ENCODE results near the gene WDFY1.
A peak's percentile ranks its signal among the peaks of the same experiment; 100 is the strongest.
"Not testable (repeated sequence)": the region's sequence is repeated elsewhere in the genome, so short reads cannot be mapped to it uniquely, and the experiment has no call there.

The WDFY1 gene

DNA sequence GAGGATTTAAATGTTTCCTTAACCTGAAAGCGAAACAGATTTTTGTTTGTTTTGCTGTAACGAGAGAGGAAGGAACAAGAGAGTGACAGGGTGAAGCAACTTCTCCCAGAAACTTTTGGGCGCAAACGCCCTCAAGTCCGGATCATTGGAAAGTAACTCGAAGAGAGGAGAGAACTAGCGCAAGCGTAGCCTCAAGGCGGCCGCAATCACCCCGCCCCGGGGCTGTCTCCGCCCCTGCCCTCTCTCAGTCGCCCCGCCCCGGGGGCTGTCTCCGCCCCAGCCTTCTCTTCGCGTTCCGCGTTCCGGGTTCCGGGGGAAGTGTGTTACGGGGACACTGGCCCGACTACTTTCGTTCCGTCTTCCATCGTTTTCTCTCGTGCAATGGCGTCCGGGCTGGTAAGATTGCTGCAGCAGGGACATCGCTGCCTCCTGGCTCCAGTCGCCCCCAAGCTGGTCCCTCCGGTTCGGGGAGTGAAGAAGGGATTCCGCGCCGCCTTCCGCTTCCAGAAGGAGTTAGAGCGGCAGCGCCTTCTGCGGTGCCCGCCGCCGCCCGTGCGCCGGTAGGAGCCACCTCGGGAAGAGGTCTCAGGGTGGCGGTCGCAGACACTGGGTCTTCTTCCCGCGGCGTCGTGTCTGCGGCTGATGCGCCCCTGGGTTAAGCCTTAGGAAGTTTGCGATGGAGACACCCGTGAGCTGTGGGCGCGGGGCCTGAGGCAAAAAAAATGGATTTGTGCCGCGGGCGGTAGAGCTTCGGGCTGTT is 12.1 kb upstream of the WDFY1 start, which contains the start of gene MRPL44:
Gene MRPL44, plus strand, starts transcription at position 372 of the 760 bp plus-strand sequence. Its CDS starts 10 bp downstream, at position 382.
- DNase-seq (ENCODE audit: low read depth), result peak; percentile 97

DNA sequence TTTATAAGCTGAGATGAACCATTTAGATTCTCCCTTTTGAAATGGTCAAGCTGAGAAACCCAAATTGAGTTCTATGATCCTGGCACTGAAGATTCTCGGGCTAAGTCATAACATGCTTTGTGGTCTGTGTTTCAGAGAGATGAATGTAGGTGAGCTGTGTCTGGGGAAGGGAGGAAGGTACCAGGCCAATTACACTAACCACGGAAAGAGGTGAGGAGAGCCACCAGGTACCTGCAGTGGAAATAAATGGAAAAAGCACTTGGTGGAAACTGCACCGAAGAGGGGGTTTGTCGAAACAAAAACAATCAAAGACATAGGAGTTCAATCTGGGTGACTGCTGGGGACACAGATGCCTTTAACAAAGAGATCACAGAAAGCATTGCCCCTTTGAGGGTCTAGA is 11.2 kb upstream of the WDFY1 start:
- no peak for DNase-seq (ENCODE audit: low read depth)

DNA sequence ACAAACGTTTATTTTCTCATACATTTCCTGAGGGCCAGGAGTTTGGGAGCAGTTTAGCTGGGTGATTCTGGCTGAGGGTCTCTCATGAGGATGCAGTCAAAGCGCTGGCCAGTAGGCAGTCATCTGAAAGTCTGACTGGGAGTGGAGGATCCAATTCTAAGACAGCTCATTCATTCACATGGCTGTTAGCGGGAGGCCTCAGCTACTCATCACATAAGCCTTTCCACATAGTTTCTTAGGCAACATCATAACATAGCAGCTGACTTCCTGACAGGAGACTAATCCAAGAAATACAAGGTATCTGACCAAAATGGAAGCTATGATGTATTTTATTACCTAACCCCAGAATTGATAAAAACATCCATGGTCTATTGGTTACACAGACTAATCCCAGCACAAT is 9.3 kb upstream of the WDFY1 start:
- DNase-seq (ENCODE audit: low read depth), result no peak

DNA sequence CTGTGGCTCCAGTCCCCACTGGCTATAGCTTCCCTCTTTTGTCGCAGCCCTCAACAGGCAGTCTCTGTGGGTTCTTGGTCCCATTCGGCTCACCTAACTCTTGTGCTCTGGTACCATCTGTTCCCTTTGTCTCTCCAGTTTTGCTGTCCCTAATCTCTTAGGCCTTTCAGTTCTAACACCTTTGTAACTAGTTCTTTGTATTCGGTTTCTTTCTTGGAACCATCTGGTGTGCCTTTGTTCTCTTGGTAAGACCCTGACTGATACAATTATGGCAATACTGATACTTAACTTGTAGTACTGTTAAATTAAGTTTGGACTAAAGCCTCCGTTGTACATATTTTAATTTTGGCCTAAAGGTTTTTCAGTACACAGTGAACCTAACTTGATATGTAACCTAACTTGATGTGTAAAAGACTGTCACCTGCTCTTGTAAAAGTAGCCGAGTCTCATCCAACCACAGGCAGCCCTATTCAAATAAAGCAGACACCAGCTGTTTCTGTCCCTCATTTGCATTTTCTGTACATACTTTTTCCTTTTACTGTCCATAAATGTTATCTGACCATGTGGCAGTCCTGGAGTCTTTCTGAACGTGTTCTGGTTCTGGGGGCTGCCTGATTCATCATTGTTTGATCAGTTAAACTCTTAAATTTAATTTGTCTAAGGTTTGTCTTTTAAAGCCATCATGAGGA is 7.3 kb upstream of the WDFY1 start:
- DNase-seq (ENCODE audit: low read depth), result no peak

DNA sequence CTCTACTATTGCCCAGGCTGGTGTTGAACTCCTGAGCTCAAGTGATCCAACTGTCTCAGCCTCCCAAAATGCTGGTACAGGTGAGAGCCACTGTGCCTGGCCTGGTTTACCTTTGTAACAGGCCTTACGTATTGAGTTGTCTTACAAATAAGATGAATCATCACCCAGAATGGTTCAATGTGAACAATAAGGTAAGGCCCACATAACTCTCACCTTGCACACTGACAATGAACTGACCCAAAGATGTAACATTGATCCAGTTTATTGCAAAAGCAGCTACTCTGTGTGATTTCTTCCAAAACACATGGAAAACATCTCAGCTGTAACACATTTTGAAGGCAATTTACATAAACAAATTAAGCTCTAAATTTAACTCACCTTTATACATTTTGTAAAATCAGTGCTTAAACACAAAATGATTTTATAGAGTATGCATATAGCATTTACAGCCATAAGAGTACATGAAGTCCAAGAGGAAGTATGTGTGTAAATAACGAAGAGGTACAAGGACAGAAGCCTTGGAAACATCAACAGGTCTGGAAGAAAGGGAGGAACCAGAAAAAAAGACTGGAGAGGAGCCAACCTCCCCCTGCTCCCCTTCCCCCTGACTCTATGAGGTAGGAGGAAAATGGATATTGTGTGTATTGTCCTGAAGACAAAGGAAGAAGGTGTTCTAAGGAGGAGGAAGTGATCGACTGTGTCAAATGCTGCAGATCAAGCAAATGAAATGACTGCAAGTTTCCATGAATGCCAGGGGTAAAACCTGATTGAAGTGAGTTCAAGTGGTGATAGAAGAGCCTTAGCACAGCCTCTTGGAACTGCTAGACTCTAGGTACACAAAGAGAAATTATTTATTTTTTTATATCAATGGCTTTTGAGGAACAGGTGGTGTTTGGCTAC is 5.6 kb upstream of the WDFY1 start:
- no peak for DNase-seq (ENCODE audit: low read depth)

DNA sequence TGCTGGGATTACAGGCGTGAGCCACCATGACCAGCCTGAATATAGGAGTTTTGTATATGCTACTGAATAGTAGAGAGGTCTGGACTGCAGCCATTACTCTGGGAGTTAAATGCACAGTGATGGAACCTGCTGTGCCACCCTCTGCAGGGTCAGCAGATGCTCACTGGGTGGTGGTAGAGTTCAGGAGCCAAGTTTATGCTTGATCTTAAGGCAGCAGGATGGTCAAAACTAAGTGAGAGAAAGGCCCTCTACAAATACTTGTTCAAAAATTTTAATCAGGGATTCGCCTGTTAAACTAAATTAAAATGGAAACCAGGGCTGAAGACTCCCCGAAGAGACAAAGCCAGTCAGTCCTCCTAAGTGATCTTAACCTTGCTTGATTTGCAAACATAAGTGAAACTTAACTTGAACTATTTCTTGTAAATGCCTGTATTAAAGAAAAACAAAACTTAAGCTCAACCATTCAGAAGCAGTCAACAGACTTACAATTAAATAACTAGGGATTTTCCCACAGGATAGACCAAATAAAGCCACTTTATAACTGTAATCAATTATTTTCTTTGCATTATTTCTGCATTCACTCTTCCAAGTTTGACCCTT is 4.2 kb upstream of the WDFY1 start:
- DNase-seq (ENCODE audit: low read depth), result no peak

DNA sequence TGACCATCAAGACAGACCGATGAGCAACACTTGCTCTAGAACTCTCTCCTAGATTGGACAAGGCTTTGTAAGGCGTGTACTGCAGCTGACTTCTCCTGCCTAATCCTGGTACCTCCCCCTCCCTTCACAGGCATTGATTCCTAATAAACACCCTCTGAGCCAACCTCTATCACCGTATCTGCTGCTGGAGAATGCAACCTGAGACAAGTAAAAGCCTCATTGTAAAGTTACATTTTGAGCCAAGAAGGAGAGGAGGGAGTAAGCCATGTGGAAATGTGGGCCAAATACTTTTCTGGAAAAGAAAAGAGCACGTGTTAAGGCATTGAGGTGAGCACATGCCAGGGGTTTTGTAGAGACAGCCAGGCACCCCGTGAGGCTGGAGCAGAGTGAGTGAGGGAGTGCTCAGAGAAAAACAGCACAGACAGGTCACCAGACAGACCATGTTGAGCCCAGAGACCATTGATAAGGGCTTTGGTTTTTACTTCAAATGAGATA is 2.6 kb upstream of the WDFY1 start:
- DNase-seq (ENCODE audit: low read depth), result no peak

DNA sequence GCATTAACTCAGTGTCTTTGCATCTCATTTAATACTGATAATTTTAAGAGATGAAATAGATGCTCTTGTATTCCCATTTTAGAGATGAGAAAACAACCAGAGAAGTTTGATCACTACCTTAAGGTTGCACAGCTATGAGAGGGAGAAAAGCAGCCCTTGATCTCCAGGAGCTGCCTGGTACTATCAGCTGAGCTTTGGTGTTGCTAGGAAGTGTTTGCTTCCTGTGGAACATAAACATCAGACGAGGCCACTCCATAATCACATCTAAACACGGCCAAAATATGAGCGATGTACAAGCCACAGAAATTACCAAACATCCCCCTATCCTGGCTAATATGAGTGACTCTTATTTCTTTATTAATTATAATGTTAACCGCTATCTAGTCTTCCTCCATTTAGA is 620 bp upstream of the WDFY1 start:
- DNase-seq (ENCODE audit: low read depth), result no peak

DNA sequence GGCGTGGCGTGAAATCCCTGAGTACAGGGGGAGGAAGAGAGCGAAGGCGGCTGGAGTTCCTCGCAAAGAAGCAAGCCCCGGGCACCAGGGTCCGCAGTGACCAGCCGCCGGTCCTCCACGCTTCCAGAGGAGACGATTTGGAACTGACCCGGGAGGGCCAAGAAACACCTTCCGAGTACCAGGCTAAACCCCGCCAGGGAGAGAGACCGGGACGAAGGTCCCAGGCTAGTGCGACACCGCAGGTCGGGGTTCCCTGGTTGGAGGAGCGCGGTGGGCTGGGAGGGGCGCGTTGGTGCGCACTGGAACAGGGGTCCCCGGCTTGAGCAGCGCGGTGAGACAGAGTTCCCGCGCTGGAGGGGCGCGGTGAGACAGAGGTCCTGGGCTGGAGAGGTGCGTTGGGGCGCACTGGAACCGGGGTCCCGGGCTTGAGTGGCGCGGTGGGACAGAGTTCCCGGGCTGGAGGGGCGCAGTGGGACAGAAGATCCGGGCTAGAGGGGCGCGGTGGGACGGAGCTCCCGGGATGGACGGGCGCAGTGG is 901 bp downstream of the WDFY1 start:
- DNase-seq (ENCODE audit: low read depth), result no peak

DNA sequence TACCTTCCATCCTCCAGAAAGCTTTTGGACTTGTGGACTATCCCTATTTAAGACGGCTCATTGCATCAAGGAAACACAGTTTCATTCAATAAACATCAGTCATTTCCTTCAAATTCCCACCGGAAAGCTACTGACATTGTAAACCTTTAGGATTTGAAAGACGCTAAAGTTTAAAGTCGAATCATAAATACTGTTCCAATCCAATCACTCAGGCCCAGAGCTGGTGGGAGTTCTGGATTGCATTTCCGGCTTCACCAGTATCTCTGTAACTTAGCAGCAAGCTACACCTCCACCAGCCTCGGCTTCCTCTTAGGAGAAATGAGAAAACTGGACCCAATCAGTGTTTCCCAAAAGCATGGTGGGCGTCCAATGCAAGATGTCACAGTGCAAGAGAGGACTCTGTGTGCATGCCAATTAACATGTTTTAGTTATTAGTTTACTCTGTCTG is 1.6 kb downstream of the WDFY1 start:
- DNase-seq (ENCODE audit: low read depth), result no peak

DNA sequence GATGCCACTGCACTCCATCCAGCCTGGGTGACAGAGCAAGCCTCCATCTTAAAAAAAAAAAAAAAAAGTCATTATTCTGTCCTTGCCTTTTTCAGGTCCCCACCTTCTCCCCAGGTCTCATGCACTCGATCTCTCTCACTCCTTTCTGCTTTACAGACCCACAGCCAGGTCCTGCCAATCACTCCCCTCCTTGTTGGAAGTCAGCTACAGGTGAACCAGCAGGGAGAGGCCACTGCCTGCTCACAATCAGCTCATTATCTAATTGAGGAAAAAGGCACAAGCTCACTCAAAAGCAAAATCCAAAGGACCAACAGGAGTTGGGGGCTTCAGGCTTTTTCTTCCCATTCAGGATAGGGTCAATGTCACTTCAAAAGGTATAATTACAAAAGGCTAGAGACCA is 2.0 kb downstream of the WDFY1 start:
- DNase-seq (ENCODE audit: low read depth), result no peak

DNA sequence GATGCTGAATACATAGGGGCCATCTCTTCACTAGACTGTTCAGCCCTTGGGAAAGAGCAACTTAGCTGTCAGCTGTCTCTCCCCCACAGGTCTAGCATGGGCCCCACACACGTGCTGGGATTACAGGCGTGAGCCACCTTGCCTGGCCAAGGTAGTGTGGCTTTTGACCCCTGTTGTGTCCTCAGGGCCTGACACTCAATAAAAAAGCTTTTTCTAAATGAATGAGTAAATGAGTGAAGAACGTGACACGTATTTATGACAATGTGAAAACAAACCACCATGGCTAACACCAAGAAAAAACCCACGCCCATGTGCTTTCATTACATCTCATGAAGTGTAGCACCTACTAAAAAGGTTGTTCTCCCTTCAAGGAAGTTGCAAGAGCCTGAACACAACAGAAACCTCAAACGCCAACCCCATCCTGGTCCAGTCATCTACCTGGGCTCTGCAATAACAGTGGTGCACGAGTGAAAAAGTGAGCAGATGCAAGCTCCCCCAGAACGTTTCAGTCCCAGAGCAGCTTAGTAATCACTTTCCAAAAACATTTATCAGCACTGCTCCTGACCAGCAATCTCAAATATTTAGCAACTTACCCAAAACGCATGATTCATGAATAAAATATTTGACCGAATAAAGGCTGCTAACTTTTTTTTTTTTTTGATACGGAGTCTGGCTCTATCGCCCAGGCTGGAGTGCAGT is 3.4 kb downstream of the WDFY1 start:
- DNase-seq (ENCODE audit: low read depth), result peak; percentile 66

DNA sequence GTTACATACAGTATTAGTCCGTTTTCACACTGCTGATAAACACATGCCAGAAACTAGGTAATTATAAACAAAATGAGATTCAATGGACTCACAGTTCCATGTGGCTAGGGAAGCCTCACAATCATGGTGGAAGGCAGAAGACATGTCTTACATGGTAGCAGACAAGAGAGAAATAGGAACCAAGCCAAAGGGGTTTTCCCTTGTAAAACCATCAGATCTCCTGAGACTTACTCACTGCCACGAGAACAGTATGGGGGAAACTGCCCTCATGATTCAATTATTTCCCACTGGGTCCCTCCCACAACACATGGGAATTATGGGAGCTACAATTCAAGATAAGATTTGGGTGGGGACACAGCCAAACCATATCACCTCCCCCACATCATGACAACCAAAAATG is 5.7 kb downstream of the WDFY1 start:
- DNase-seq (ENCODE audit: low read depth), result not testable (repeated sequence)

DNA sequence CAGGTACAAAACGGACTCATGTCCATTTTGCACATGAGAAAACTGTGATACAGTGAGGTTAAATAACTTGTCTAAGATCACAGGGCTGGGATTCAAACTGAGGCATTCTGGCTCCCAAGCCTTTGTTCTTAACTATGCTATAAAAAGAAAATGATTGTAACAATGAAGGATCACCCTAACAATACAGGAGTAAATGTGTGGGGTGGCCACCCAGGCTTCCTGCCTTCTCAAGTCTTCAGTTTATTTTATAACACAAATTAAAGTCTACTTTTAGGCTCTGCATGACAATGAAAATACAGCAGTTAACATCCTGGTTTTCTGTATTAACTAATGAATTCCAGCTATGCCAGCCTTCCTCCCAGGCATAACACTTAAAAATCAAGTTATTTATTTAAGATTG is 7.6 kb downstream of the WDFY1 start:
- DNase-seq (ENCODE audit: low read depth), result no peak

DNA sequence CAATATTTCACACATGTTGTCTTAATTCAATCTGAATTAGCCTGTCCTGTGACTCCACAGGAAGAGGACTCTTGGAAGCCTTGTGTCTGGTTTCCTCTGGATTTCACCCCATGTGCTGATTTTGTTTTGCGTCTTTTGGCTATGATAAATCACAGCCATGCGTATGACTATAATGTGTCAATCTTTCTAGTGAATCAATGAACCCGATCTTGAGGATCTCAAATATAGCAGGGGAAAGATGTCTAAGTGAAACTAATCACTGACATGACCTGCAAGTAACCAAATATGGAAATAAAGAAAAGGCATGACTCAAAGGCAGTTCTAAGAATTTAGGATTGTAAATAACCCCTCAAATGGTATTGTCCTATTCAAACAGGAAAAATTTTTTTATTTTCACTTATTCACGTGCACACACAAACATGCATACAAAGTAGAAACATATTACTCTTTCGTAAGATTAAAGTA is 8.2 kb downstream of the WDFY1 start:
- DNase-seq (ENCODE audit: low read depth), result no peak

DNA sequence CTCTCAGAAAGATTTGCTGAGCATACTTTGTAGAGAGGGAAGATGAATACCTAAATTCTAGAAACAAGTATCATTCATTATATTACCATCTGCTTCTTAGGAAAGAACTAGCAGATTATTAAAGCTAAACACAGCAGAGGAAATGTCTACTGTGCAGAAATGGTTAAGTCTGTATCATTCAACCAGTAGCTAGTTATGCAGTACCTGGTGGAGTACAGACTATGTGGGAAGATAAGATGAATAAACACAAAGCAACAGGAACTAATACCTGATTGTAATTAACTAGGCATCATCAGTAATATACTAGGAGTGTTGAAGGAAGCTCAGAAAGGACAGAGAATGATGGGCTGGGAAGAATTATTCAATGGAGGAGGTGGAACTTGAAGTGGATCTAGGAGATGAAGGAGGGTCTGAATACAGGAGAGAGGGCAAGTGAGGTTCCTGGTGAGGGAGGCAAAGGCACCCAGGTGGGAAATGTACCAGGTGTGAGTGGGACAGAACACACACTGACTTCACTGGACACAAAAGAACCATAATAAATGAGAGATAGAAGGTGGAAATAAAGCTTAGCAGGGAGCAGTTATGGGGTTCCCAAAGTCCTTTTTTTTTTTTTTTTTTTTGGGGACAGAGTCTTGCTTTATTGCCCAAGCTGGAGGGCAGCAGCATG is 9.5 kb downstream of the WDFY1 start:
- DNase-seq (ENCODE audit: low read depth), result no peak

DNA sequence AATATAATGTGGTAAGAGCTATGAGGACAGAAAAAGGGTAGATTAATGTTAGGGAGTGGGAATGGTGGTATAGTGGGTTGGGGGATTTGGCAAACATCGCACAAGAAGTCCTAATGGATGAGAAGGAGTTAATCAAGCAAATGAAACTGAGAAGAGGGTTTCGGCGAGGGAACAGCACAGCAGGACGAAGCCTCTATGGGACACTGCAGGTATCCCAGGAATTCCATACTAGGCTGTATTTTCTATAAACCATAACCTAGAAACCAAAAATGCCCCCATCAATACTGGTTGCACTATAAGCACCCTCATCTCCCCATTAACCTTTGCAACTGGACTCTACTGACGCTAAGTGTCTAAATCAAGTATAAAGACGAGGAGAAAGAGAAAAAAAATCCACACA is 10.3 kb downstream of the WDFY1 start:
- no peak for DNase-seq (ENCODE audit: low read depth)

DNA sequence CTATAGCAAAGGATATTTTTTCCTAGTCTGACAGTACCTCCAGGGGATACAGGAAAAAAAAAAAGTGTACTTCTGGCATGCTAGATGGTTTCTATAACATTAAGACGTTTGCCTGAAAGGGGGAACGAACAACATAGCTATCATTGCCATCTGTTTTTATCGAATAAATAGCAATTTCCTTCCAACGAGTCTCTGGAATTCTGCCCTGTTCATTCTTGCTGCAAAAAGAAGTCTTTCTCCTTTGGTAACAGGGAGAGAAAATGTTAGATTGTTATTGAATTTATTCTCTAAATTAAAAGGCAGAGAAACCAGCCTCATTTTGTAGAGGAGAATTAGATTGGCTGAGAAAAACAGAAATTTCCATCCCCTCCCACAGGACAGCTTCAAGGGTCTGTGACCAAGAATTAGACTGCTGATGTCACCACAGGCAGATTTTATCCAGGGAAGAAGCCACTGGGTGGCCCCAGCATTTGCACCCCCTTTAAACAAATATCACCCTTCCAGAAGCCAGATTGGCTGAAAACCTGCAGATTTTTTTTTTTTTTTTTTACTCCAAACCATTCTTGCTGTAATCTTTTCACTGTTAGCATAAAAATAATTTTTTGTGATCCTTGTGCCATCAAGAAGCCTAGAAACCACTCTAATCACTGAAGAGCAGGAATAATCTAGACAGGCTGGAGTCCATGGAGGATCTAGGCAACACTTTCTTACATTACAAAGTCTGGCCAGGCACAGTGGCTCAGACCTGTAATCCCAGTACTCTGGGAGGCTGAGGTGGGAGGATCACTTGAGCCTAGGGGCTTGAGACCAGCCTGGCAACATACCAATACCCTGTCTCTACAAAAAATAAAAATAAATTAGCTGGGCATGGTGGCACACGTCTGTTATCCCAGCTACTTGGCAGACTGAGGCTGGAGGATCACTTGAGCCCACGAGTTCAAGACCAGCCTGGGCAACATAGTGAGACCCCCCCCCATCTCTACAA is 12.0 kb downstream of the WDFY1 start:
- no peak for DNase-seq (ENCODE audit: low read depth)
